Measurements from ENCODE around the gene IQUB.

GRCh38 chr7:123558289-123558874 lies 24.0 kb upstream of the IQUB start:
- no peak for TF ChIP-seq CTCF (IDR thresholded peaks at IDR 0.05)
- no peak for TF ChIP-seq POLR2A (IDR thresholded peaks at IDR 0.05)
- TF ChIP-seq EP300 (IDR thresholded peaks at IDR 0.05): no peak
